Right renal pelvis (tissue), 4 donors: ENCODE data around the gene RITA1. TPM values are rescaled to one million over a fixed set of nuclear protein-coding genes. Genes with fewer than 3 reads are reported as not detected.

Experiments
- DNase-seq, 4 donors: peaks; one replicate each; pipeline ENCODE4 v3.0.0-alpha.2; 2013; ENCODE audit warnings: low read depth in 4 of 4, low spot score in 3 of 4, missing footprints in 1 of 4
- polyA plus RNA-seq, 4 donors: library from polyadenylated mRNA; unstranded; fragments of 120-200 nt; gene quantifications; one replicate each; pipeline ENCODE4 v1.2.1, GENCODE V29; 2013; ENCODE audit not compliant: insufficient read length in 4 of 4

RITA1 gene
- polyA plus RNA-seq, 4 donors, result 16.5 to 22.1 (median 17.3) TPM

DNA sequence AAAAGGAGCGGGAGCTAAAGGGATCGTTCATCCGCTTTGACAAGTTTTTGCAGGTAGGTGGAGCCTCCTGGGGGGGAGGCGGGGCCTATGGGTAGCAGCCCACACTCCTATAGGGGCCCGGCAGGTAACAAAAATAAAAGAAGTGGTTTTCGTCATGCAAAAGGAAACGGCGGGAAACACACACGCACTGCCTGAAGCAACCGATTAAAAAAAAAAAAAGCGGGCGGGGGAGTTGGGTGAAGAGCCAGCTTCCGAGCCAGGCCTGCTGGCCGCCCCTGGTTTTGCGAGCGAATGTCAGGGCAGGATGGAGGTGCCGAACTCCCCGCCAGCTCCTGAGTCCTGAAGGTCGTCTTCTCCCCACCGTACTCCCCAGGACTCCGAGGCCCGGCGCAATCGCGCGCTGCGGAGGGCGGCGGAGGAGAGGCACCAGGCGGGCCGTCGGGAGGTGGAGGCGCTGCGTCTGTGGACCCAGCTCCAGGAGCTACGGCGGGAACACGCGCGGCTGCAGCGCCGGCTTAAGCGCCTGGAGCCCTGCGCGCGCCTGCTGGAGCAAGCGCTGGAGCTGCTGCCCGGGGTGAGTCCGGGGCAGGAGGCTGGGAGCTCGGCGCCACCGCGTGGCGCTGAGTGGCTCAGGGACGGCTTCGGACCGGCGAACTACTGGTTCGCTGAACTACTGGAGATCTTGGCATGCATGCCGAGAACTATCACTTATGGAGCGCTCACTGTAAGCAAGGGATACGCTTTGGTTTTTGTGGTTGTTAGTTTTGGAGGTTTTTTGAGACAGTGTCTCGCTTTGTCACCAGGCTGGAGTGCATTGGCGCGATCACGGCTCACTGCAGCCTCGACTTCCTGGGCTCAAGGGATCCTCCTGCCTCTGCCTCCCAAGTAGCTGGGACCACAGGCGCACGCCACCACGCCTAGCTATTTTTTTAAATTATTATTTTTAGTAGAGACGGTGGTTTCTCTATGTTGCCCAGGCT lies 32.4 kb upstream of the RITA1 start:
- DNase-seq, result no peak

DNA sequence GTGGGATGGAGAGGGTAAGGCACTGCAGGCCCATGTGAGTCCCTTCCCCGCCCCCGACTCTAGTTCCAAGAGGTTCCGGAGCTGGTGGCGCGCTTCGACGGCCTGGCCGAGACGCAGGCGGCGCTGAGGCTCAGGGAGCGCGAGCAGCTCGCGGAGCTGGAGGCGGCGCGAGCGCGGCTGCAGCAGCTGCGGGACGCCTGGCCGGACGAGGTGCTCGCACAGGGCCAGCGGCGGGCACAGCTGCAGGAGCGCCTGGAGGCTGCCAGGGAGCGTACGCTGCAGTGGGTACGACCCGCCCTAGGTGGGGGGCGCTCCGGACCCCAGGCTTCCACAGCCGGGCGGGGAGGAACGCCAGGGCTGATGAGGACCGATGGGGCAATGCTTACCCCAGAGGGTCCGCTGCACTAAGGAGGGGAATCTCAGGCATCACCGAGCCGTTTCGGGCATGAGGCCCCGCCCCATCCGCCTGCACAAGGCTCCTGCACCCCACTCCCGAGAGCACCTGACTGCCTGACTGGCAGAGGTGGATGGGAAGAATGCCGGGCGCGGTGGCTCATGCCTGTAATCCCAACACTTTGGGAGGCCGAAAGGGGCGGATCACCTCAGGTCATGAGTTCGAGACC lies 31.1 kb upstream of the RITA1 start:
- DNase-seq, result no peak

DNA sequence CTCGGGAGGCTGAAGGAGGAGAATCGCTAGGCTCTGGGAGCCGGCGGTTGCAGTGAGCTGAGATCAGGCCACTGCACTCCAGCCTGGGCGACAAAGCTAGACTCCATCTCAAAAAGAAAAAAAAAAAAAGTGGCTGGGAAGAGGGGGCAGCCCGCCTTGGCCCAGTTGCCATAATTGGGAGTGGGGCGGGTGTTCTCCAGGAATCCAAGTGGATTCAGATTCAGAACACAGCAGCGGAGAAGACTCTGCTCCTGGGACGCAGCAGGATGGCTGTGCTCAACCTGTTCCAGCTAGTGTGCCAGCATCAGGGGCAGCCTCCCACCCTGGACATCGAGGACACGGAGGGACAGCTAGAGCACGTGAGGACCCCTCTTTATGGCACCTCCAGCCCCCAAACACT lies 30.5 kb upstream of the RITA1 start:
- no peak for DNase-seq

DNA sequence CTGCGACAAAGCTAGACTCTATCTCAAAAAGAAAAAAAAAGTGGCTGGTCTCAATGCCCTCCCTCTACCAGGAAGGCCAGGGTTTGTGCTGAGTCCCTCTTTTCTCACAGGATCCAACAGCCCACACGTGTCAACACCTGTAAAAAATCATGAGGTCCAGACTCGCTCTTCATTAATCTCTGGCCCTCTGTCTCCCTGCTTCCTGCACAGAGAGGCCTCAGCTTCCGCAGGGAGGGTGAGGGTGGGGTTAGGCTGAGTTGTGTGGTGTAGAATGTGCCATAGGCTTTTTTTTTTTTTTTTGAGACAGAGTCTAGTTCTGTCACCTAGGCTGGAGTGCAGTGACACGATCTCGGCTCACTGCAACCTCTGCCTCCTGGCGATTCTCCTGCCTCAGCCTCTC lies 29.9 kb upstream of the RITA1 start:
- DNase-seq, result no peak

DNA sequence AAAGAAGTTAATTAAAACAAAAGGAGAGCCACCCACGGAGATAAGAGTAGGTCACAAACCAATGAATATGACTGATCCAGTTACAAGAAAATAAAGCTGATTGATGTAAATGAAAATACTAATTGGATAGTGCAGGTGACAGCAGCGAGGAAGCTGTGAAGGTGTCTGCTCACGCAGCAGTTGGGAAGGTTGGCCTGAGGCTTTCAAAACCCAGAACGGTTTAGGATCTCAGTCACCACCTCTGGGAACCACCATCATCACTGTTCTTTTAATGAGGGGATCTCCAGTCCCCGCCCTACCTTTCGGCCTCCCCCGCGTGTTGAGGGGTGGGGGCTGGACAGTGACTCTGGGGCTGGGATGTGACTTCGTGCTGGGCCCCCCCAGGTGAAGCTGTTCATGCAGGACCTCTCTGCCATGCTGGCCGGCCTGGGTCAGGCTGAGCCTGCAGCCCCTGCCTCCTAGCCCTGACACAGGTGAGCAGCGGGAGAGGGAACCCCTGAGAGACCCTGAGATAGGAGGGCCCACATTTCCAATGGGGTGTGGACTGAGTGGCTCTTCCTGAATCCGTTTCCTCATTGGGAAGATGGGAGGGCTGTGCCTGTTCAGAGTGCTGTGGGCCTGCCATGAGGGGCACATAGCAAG lies 28.2 kb upstream of the RITA1 start:
- no peak for DNase-seq

DNA sequence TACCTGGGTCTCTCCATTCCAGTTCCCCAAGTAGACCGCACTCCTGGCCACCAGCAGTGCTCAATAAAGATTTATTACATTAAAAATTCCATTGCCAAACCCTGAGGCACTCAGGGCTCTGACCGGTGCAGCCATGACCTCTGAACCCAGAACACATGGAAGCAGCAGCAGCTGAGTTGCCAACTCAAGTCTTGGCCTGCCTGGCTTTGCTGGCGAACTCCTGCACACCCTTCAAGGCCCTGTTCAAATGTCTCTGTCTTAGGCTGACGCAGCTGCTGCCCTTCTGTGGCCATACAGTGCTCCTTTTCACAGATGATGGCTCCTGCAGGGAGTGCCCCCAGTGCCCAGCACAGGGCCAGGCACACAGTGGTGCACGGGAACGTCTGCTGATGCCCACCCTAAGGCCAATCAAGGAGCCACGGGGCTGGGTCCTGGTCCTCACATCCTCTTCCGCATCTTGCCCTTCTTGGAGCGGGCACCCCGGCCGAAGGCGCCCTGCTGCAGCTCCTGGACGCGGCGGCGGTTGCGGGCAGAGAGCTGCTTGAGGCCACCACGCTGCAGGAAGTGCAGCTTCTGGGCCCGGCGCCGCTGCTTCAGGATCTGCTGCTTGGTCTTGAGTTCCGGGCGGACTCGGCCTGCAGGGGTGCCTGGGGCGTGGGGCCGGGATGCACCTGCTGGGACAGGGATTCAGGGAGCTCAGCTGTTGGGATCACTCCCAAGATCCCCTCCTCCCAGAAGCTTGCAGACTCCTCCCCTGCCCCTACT lies 26.9 kb upstream of the RITA1 start:
- DNase-seq, result no peak

DNA sequence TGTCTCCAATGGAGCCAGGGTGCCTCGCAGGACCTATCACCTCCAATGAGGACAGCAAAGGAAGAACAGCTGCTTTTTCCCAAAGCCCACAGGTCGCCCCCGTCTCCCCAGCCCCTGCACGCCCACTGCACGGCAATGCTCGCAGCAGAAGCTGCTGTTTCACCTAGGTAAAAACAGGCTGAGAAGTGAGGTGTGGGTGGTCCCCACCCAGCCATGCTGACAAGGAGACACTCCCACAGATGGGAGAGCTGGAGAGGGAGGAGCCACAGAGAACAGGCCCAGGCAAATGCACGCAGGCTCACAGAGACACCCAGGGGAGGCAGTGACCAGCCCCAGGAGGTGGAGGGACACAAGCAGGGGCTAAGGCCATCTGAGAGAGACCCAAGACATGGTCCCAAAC lies 25.6 kb upstream of the RITA1 start:
- no peak for DNase-seq

DNA sequence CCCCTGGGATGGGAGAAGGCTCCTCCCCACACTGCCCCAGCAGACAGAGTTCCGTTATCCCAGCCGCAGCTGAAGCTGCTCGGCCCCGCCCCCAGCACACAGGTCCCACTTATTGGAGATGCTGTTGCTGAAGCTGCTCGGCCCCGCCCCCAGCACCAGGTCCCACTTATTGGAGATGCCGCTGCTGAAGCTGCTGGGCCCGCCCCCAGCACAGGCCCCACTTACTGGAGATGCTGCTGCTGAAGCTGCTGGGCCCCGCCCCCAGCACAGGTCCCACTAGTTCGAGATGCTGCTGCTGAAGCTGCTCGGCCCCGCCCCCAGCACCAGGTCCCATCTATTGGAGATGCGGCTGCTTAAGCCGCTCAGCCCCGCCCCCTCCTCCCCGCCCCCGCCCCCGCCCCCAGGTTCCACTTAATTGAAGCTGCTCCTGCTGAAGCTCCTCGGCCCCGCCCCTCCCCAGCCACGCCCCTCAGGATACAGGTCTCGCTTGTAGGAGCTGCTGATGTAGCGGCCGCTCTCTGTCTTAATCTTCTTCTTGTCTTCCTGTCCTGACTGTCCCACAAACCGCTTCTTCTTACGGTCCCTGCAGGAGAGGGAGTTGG lies 24.0 kb upstream of the RITA1 start:
- DNase-seq, result no peak

DNA sequence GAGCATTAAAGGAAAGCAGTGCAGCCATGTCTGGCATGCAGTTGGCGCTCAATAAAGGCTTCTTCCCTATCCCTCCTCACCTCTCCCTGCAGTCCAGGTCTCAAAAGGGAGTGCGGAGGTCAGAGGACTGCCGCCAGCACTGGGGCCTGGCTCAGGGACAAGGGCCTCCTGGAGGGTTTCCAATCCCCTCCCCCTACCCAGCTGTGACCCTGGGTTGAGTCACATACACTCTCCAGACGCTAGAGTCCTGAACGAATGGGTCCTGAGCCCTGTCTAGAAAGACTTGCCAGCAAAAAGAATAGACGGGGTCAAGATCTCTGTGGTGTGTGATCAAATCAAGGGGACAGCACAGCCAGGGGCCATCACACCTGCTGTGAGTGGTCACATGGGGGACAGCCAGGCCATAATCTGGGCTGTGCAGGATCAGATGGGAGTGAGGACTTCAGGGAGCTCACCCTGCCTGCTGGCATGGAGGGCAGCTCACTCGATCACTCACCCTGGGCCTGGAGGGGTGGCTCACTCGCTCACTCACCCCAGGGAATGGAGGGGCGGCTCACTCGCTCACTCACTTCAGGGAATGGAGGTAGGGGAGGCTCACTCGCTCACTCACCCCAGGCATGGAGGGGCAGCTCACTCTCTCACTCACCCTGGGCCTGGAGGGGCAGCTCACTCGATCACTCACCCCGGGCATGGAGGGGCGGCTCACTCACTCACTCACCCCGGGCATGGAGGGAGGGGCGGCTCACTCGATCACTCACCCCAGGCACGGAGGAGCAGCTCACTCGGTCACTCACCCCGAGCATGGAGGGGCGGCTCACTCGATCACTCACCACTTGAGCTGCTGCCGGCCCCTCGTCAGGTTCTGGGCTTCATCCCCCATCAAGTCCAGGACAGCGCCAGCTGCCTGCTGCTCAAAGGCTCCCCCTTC lies 23.2 kb upstream of the RITA1 start:
- no peak for DNase-seq

DNA sequence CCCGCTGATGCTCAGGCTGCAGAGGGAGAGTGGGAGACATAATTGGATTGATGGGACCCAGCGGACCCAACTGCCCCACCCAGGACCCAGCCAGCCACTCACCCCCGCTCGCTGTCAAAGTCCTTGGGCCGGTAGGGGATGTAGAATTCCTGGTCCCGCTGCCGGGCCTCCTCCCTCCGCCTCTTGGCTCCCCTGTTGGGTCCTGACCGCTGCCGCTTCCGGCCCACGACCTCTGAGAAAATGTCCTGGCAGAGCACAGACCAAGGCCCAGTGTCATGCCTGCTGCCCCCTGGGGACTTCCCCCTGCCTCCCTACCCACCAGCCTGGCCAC lies 22.5 kb upstream of the RITA1 start:
- DNase-seq, result no peak

DNA sequence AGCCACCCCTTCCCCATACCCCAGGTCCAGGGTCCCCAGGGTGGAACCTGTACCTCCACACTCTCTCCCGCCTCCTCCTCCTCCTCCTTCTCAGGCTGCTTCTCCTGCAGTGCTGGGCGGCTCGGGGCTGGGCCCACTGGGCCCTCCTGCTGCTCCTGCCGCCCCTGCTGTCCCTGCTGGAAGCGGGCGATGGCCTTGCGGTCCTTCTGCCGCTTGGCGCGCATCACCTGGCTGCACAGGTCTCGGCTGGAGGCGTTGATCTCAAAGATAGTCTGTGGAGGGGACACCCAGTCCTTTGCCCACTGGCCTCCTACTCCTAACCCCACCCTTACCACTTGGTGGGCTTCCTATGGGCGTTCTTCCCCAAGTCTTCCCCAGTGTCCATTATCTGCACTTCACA lies 21.5 kb upstream of the RITA1 start:
- no peak for DNase-seq

DNA sequence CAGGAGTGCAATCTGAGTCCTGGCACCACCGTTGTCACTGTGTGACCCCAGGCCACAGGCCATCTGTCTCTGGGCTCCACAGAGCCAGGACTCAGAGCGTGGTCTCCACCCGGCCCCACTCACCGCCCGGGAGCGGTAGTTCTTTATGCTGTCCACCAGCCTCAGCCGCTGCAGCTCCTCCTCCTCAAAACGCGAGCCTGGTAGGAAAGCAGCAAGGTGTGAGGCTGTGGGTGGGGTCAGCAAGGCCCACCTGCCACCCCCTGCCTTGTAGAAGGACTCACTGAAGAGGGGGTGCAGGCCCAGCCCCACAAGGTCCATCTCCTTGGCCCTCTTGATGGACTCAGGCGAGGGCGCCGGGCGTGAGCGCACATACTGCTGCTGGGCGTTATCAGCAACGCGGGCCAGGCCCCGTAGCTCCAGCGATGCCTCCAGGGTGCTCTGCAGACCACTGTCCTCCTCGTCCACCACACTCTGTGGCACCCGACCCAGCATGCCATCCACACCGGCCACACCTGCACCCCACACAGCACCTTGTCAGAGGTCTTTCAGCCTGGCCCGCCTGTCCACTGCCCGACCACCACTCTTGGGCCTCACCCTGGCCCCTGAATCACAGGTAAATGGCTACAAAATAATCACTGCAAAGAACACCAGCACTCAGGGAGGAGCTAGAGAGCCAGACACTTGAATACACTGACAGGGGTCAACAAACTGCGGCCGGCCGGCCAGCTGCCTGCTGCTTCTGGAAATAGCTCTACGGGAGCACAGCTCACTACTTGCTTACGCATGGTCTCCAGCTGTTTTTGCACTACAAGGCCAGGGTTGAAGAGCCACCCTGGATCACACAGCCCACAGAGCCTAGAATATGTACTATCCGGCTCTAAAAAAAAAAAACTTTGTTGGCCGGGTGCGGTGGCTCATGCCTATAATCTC lies 19.7 kb upstream of the RITA1 start:
- DNase-seq, result no peak

DNA sequence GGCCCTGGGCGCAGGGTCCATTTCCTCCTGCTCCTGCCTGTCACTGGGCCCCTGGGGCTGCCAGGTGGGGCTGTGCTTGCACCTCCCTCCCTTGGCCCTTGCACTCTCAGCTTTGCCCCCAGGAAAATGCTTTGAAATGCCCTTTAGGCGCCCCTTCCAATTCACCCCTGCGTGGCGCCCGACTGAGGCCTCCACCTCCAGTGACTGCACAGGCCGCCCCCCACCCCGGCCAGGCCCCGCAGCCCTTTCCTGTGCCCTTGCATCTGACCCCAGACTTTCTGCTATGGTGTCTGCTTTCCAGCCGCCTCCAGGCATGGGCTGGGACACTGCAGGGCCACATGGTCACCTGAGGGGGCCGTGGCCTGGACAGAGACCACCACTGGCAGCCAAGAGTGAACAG lies 17.7 kb upstream of the RITA1 start:
- DNase-seq, result no peak

DNA sequence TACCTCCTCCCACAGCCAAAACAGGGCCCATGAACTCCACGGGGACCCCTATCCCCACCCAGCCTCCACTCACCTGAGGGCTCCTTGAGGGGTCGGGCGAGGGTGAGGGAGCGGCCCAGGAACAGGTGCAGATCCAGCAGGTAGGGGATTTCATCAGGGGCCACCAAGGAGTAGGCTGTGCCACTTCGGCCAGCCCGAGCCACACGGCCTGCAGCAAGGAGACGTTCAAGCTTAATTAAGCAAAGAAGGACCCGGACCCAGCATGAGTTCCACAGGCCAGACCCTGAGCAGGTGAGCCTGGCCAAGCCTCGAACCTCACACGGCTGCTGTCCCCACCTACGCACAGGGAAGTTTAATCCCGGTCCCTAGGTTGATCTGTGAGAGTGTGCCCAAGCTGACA lies 15.8 kb upstream of the RITA1 start:
- no peak for DNase-seq

DNA sequence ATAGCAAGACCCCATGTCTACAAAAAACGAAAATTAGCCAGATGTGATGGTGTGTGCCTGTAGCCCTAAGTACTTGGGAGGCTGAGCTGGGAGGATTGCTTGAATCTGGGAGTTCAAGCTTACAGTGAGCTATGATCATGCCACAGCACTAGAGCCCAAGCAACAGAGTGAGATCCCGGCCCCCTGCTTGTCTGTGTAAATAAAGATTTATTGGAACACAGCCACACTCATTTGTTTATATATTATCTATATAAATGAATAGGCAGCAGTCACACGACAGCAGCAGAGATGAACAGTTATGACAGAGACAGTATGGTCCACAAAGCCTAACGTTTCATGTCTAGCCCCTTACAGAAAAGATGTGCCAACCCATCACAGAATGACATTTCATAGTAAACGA lies 15.1 kb upstream of the RITA1 start:
- no peak for DNase-seq

DNA sequence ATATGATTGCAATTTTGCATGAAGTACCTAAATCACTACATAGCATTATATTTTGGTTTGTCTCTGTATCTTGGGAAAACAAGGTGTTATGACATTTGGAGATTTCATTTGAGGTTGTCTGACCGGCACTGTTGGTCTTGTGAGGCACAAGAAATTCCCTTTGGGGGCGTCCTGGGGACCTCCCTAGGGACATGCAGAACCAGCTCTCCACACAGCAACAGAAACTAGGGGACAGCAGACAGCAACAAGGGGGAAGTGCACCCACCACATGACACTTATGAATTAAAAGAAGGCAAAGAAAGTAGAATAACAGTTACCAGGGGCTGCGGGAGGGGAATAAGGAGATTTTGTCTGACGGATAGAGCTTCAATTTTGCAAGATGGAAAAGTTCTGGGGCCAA lies 14.6 kb upstream of the RITA1 start:
- DNase-seq, result no peak

DNA sequence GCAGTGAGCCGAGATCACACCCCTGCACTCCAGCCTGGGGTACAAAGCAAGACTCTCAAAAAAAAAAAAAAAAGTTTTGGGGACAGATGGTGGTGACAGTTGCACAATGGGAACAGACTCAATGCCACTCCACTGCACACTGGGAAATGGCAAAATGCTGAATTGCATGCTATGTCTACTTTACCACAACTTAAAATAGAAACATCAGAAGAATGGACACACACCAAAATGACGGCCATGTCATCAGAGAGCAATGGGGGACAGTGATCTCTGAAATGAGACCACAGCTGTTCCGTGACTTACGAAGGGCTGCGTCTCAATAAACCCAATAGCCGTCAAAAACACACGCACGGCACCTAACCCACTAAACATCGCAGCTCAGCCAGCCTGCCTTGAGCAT lies 14.0 kb upstream of the RITA1 start:
- DNase-seq, result no peak

DNA sequence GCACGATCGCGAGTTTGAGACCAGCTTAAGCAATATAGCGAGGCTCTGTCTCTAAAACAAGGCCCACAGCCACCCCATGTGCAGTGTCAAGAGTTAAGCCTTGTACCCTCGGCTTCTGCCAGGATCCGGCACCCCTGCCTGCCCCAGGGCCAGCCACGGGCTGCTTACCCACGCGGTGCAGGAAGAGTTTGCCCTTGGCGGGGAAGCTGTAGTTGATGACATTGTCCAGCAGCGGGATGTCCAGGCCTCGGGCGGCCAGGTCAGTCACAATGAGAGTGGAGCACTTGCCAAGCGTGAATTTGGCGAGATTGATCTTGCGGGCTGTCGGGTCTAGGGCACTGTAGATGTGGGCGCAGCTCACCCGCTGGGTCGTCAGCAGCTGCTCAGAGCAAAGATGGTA lies 13.3 kb upstream of the RITA1 start:
- no peak for DNase-seq
